Activated CD4-positive, CD25-positive, alpha-beta regulatory T cell (primary cell): ENCODE data around the gene SHLD1.

Experiments
- DNase-seq, 4 experiments: peaks; one replicate each; lab custom pipeline; 2025; lab: John Stamatoyannopoulos, UW

Gene SHLD1

DNA sequence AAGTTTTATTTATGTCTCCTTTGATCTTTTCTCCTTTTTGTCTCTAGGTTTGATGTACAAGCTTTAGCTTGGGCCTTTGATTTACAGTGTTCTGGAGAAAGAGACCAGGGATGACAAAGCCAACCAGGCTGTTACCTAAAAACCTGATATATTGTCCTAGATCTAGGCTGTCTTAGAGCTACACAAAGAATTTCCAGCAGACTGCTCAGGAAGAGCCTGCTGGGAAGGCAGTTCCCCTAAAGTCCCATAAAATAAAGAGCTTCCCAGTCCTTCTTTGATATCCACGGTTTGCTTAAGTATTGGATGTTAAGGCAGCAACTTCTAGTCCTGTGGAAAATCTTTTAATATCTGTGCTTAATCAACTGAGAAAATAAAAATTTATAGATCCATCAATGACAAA, 70.5 kb downstream of the SHLD1 start:
- DNase-seq: no peak

DNA sequence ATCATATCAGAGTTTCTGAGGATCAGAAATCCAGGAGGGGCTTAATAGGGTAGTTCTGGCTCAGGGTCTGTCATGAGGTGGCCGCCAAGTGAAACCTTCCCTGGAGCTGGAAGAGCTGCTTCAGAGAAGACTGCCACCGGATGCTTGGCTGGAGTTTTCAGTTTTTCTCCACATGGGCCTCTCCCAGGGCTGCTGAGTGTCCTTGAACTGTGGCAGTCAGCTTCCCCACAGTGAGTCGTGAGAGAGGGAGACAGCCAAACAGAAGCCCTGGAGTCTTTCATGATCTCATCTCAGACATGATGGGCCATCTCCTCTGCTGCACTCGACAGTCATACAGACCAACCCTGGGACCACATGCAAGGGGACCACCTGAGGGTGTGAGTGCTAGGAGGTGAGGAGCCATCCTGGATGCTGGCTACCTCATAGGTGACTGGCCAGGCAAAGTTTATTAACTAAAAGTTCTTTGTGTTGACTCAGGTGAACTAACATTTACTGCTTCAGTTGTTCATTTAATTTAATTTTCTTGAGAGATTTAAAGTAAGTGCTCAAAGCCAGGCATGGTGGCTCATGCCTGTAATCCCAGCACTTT, 71.5 kb downstream of the SHLD1 start:
- no peak for DNase-seq

DNA sequence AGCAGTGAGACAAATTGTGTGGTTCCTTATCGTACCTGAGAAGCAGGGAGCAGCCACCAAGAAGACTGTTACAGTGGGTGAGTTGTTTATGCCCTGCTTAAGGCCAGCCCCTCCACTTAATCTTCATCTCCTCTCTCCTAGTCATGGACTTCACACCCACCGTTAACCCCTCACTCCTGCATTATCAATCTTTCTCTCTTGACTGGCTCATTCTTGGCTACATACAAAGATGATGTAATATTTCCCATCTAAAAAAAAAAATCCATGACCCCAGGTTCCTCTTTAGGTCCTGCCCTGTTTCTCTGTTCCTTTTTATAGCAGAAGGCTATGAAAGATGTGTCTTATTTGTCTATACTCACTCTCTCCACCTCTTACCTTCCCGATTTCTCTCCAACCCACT, 72.4 kb downstream of the SHLD1 start:
- no peak for DNase-seq

DNA sequence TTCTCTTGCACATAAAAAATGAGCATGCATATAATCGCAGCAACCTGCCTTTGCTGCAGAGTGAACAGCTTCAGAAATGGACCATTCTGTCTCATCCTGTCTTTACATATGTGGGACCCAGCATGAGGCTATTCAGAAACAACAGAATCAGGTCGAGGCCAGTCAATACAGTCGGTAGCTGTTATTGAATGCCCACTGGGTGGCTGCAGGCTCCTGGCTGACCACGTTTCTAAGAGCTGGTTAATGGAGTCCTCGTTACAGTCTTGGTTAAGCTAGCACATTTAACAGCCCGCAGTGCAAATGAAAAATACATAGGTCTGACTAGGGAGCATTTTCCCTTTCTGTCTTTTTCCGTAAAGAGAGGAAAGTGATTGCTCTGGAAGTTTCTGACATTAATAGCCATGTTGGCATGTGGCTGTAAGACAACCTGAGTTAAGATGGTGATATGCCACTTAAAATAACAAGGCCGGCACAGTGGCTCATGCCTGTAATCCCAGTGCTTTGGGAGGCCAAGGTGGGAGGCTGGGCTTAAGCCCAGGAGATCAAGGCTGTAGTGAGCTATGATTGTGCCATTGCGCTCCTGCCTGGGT, 75.0 kb downstream of the SHLD1 start:
- no peak for DNase-seq

DNA sequence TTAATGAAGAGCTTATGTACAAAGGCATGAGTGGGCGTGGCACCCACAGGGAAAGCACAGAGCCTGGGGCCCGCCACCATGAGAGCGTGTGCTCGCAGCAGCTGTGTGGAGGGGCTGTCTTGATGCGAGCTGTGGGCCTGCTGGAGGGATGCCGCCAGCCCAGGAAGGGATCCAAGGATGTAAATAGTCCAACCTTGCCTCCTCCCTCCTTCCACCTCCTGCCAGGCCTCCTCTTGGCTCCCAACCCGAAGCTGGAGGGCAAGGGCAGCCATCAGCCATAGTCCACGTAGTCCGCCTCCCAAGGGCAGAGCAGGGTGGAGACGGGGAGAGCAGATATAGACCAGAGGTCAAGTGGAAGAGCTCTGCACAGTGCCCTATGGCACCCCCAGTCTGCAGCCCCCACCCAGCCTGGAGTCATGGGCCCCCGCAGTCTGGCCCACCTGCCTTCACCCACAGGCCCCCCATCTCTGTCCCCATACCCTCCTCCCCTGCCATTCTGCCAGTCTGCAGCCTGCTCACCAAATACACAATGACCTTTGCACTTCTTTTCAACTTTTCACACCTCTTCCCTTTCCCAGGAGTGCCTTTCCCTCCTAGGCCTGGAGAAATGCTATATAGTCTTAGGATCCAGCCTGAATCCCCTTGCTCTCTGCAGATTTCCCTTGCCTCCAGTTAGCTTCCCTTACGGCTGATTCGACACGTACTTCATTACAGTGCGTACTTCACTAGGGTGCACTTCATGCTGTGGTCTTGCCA, 77.1 kb downstream of the SHLD1 start:
- DNase-seq: no peak

DNA sequence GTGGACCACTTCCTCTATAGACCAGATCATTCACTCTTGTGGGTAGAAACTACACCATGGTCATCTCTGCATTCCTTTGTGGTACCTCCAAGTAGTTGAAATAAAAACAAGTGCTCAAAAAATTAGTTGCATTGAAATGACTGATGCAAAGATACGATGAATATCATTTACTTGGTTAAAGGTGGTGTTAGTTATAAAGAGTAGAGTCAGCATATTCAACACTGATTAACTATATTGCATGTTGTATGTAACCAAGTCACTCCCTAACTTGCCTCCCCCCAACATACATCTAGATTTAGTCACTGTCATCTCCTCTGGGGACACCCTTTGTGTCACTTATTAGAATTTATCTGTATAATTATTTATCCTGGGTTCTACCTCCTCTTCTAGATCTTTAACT, 77.7 kb downstream of the SHLD1 start:
- no peak for DNase-seq

DNA sequence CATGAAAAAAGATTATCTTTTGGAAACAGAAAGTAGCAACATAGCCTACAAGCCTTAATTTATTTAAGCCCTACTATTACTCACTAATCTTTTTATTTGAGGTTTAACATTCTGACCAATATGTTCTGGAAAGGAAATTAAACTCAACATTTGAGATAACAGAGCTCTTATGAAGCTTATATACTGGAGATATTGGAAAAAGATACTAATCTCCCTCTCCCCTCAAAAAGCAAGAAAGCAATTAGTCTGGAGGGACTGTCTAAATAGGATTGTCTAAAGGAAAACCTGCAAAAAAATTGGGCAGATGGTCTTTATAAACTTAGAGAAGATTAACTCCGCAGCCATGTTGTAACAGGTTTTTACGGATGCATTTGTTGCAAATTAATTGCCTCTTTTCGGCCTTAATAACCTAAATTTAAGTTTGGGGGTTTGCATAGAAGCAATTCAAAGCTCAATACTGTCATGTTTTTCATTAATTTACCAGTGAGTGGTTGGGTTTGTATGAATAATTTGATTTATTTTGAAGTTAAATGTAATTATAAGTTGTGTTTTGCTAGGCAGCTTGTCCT, 79.1 kb downstream of the SHLD1 start:
- DNase-seq: no peak

DNA sequence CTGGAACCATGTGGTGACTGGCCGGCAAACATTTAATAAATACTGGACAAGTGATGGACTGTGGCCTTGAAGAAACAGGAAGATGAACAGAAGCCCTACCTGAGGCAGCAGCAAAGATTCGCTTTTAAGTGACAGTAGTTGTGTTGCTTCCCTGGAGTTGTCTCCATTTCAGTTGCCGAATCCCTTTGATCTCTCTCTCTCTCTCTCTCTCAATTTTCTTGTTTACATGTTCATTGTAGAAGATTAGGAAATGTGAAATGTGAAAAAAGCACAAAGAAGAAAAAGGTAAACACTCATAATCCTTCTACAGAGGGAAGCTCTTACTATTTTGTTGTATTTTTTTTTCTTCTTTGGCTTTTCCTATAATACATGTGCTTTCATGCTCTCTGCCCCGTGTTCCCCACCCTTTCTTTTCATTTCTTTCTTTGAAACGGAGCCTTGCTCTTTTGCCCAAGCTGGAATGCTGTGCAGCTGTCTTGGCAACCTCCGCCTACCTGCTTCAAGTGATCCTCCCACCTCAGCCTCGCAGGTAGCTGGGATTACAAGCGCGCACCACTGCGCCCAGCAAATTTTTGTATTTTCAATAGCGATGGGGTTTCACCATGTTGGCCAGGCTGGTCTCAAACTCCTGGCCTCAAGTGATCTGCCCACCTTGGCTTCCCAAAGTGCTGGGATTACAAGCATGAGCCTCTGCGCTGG, 81.5 kb downstream of the SHLD1 start:
- DNase-seq: no peak

DNA sequence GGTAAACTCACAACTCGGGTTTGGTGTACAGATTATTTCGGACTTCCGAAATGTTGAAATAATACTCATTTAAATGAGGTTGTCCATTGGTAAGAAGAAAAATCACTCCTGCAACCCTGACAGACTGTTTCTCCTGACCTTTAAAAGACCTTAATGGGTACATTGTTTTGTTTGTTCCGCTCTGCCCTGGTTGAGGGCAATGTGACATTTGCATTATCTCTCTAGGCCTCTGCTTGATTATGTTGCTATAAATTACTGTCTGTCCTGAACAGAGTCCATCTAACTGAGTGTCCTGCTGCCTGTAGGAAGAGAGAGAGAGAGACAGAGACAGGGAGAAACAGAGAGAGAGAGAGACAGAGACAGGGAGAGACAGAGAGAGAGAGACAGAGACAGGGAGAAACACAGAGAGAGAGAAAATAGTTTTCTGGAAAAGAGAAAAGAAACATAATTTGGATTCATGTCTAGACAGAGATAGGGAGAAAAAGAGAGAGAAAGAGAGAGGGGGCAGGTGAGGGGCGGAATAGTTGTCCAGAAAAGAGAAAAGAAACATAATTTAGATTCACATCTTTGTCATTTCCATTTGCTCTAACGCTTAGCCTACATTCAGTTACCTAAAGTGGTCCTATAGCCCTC, 83.2 kb downstream of the SHLD1 start:
- DNase-seq: no peak

DNA sequence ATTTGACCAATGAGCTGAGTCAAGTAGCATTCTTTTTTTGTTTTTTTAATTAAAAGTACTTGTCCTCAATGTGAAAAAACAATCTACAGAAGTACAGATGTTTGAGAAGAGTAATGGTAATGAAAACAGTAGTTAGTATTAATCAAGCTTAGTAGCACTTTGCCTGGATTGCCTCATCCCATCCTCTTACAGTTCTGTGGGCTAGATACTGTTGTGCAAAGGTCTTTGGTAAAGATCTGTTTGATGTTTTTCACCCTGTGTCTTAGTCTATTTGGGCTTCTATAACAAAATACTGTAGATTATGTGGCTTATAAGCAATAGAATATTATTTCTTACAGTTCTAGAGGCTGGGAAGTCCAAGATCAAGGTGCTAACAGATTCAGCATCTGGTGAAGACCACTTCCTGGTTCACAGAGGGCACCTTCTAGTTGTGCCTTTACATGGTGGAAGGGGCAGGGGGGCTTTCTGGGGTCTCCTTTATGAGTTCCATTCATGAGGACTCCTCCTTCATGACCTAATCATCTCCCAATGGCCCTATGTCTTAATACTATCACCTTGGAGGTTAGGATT, 84.3 kb downstream of the SHLD1 start:
- DNase-seq: no peak

DNA sequence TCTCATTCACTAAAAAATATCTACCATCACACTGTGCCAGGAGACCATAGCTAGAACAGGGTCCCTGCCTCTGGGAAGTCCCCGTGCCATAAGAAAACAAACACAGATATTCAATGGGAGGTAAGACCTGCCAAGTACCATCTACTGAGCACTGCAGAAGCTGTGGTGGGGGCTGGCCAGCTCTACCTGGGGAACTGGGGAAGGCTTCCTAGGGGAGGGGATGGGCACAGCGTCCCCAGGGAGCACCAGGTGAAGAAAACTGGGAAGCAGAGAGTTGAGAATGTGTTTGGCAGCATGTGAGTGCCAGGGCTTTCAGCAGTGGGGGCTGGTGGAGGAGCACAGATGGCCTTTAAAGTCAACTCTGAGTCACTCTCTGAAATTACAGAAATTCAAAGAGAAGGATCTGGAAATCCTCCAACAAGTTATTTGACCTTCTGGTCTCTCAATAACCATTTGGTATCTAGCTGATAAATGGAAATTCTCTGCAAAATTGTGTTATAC, 85.2 kb downstream of the SHLD1 start:
- DNase-seq: no peak

DNA sequence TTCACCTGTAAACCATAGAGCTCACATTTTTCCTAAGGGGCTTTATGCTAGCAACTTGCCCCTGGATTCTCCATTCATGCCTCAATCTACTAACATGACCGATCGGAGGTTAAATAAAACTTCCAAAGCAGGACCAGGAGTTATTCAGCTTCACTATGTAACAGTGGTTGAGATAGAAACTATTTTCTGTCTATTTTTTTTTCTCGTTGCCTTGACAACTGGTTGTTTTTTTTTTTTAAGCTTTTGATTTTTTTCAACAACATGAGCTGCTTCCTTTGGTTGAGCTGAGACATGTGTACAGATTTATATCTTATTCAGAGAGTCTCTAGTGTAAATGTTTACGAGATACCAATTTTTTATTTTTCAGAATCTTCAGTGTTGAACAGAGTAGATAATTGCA, 85.7 kb downstream of the SHLD1 start:
- DNase-seq: no peak

DNA sequence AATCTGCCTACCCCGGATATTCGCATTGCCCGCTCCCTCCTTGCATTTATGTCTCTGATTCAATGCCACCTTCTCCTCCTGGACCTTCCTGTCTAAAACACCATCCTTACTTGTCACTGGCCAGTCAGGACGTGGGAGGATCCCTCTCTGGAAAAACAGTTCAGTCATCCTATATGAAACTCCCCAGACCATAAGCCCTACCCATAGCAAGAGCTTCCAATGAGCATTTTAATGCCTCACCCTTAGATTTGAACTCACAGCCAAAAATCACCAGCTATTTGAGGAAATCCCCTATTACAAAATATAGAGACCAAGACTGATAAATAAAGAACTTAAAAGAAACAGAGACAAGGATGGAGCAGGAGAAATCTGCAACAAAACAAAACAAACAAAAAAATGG, 86.4 kb downstream of the SHLD1 start:
- DNase-seq: no peak

DNA sequence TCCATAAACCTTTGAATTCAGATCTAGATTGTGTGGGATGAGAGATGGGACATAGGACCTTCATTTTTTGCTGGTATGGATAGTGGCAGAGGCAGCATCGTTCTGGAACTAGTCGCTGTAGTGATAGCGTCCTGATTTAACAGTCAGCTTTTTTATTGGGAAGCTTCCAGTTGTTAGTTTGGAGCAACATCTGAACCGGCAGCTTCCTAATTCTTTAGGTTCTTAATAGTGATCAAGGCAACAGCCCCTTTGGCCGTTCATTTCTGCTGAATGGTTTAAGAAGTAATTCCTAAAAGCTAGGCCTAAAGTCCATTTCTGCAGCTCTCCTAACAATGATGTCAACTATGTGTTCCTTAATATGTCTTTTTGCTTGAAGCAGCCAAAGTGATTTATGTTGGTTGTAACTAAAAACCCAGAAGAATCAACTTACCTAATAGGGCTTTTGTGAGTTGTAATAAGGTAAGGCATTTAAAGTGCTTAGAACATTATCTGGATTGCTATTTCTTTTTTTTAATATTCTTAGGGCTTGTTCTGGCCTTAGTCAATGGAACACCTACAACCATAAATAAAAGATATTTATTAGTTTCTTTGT, 90.3 kb downstream of the SHLD1 start:
- DNase-seq: no peak

DNA sequence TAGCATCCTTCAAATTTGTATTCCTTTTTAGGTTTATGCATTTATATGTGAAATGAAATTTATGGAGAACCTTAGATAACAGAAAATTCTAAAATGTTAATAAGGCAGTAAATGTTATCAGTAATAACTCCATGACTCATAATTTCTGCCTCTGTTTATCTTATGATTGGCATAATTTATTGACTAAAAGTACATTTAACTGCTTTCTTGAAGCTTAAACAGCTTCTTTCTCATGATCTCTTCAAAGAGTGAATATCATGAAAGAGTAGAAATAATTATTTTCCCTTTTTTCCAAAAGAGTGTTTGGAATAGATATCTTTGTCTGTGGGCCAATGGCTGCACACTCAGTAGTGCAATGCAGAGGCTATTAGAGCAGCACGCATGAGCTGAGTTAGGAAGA, 91.3 kb downstream of the SHLD1 start:
- no peak for DNase-seq

DNA sequence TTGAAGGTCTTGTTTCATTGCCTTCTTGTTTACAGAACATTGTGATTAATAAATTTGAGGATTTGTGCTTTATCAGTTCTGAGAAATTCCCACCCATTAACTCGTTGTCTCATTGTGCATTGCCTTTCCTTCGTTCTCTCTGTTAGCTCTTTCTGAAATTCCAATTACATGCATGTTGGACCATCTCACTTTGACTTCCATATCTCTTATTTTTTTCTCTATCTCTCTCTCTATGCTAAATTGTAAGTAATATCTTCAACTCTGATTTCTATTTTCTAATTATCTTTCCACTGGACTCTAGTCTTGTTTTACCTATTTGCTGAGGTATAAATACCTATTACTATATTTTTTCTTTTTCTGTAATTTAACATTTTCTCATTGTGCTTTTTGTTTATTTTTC, 92.3 kb downstream of the SHLD1 start:
- DNase-seq: no peak

DNA sequence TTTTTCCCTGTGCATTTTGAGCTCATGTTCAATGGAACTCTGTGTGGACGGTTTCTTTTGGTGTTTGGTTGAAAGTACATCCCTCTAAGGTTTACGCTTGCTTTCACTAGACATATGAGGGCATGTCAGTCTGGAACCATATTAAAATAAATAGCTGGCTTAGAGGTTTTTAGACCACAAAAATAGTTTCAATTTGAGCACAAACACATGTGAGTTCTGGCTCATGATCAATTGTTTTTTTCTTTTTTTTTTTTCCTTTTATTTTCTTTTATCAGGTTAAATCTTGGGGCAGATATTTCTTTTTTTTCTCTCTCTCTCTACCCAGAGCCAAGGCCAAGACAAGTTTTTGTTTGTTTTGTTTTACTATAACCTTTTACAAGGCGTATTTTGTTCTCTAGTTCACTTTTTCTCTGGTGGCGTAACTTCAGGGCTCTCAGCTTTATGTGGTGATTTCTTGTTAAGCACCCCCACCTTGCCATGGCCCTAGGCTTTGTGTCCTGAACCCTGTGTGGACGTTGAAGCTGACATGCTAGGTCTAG, 92.9 kb downstream of the SHLD1 start:
- DNase-seq: no peak

DNA sequence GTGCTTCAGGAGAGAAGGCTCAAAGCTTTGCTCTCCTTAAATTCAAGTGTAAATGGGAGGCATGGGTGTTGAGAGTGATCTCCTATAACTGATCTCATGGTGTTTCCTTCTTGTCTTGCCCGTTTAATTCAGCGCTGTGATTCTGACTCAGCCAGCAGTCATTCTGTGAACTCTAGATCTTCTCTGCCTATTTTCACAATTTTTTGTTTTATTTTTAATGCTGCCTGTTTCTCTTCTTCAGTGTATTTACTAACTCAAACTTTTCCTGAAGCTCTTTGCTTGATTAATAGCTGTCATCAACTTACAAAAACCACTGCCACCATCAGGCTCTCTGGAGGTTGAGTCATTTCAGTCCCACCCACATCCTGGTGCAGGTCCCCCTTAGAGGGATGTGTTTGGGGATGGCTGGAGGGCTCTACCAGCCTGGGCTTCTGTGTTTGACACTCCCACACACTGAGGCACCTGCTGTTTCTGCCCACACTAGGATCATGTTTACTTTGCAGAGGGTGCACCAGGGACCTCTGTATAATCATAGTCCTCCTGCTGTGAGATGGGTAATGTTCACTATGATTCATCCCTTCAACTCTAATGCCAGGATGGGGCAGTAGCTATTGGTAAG, 94.0 kb downstream of the SHLD1 start:
- peak in 3 of 4 experiments; percentile 4 to 5 (median 4) for DNase-seq

DNA sequence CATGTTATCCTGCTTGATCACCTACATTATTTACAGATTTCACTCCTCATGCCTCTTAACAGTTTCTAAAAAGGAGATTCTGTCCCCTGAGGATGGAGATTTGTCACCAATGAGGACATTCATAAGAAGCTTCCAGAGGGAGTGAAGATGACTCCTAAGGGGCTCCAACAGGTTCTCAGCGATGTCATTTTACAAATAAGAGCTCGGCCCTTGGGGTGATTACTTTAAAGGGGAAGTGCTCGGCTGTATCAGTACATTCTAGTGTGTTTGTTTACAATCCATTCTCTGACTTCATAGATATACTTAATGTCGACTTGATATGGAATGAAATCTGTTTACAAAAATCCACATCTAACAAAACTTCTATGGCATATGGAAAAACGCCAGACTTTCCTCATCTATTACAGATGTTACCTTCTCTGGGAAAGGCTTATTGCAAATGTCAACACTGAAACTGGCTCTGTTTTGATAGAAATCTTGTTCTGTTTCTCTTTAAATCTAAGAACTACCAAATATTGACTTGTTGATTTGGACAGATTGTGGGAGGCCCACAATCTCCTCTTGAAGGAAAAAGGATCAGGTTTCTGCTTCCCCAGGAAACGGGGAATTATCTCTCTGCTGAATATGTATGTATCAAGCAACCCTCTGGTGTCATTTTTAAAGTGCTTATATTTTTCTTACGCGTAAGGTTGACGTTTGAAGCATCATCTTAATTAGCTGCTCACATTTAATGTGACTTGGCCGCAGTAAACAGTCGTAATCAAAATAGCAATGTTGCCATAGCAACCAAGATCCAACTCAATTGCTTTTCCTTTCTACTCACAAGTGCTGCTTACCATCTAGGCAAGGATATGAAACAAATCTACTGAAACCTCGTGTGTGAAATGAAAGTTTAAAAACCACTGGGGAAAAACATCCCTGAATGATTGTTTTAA, 95.7 kb downstream of the SHLD1 start:
- DNase-seq: no peak
